Measurements from ENCODE around the gene TPCN2. TPM values are rescaled to one million over a fixed set of nuclear protein-coding genes. Genes with fewer than 3 reads are reported as not detected.

TPCN2 gene
- total RNA-seq, 2 donors from 2014 or later: 34.7 to 38.0 TPM

GRCh38 chr11:69167916-69168691 lies 119.4 kb downstream of the TPCN2 start:
- H3K9me3 ChIP-seq: peaks cover 1% of the 10 kb centered on the region
- H3K27ac ChIP-seq: no peak overlapping the region
- H3K4me1 ChIP-seq (ENCODE audit: control insufficient read depth in 1 of 2, low read depth in 2 of 2): peaks cover 9 to 22% of the 10 kb centered on the region in 2 donors
- DNase-seq (ENCODE audit: low spot score) (no peak), ATAC-seq (ENCODE audit: insufficient number of reproducible peaks, low FRiP score, low read depth) (no peak)
- H3K36me3 ChIP-seq: no peaks in the 10 kb centered on the region
- no peak for TF ChIP-seq CTCF (IDR thresholded peaks at IDR 0.05)
- H3K4me3 ChIP-seq: no peak overlapping the region
- H3K27me3 ChIP-seq (replicated peaks; ENCODE audit: insufficient read depth): no peaks in the 10 kb centered on the region

DNA sequence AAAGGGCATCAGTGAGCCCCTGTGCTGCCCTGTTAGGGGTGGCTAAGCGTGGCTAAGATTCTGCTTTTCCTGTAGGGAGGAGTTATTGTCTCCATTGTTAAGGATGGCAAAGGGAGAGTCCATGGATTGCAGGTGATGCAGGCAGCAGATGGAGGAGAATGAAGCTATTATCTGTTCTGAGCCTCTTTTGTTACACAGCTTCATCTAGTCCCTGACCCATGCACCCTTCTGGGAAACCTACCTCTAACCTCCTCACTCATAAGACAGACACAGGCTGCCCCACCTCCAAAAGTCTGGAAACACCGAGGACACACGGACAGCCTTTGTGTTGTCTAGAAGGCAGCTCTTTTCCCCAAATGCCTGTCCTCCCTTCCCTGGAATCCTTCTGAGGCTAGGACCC lies 120.7 kb downstream of the TPCN2 start:
- Histone ChIP-seq H3K36me3 (no peaks in the 10 kb centered on the region), H3K4me1 (ENCODE audit: control insufficient read depth in 1 of 2, low read depth in 2 of 2) (peaks cover 9 to 22% of the 10 kb centered on the region in 2 donors), H3K27ac (no peak overlapping the region), H3K27me3 (replicated peaks; ENCODE audit: insufficient read depth) (no peaks in the 10 kb centered on the region), H3K9me3 (no peaks in the 10 kb centered on the region), H3K4me3 (no peak overlapping the region)
- ATAC-seq (ENCODE audit: insufficient number of reproducible peaks, low FRiP score, low read depth) (no peak), DNase-seq (ENCODE audit: low spot score) (no peak)
- no peak for TF ChIP-seq CTCF (IDR thresholded peaks at IDR 0.05)

DNA sequence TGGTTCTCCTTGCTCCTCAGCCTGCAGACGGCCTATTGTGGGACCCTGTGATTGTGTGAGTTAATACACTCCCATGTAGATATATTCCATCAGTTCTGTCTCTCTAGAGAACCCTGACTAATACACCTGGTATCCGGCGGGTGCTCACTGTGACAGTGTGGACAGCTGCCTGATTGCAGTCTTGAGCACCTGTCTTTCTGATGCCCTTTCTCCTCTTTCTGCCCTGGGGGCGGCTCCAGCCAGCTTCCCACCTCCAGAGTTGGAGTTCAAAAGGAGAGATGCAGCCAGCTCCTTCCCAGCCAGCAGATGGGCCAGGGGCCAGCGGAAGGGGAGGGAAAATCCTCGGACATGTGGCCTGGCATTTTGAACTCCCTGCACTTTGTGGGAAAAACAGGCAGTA lies 122.0 kb downstream of the TPCN2 start:
- peaks cover 9 to 21% of the 10 kb centered on the region in 2 donors for H3K4me1 ChIP-seq (ENCODE audit: control insufficient read depth in 1 of 2, low read depth in 2 of 2)
- no peak overlapping the region for H3K4me3 ChIP-seq
- H3K27ac ChIP-seq: no peak overlapping the region
- ATAC-seq (ENCODE audit: insufficient number of reproducible peaks, low FRiP score, low read depth) (no peak), DNase-seq (ENCODE audit: low spot score) (no peak)
- no peak for TF ChIP-seq CTCF (IDR thresholded peaks at IDR 0.05)
- no peaks in the 10 kb centered on the region for H3K9me3 ChIP-seq
- no peaks in the 10 kb centered on the region for H3K36me3 ChIP-seq
- no peaks in the 10 kb centered on the region for H3K27me3 ChIP-seq (replicated peaks; ENCODE audit: insufficient read depth)

- peaks cover 4 to 12% of the 10 kb centered on the region in 2 donors for H3K4me1 ChIP-seq (ENCODE audit: control insufficient read depth in 1 of 2, low read depth in 2 of 2)
- H3K9me3 ChIP-seq: no peaks in the 10 kb centered on the region
- no peak for TF ChIP-seq CTCF (IDR thresholded peaks at IDR 0.05)
- H3K4me3 ChIP-seq: no peak overlapping the region
- DNase-seq (ENCODE audit: low spot score): no peak
- H3K36me3 ChIP-seq: no peaks in the 10 kb centered on the region
- no peak overlapping the region for H3K27ac ChIP-seq
- no peaks in the 10 kb centered on the region for H3K27me3 ChIP-seq (replicated peaks; ENCODE audit: insufficient read depth)
- ATAC-seq (ENCODE audit: insufficient number of reproducible peaks, low FRiP score, low read depth): no peak
Observed at GRCh38 chr11:69171476-69172240, 122.9 kb downstream of the TPCN2 start.

GRCh38 chr11:69172674-69173073 lies 123.9 kb downstream of the TPCN2 start:
- ATAC-seq (ENCODE audit: insufficient number of reproducible peaks, low FRiP score, low read depth) (no peak), DNase-seq (ENCODE audit: low spot score) (no peak)
- no peak for TF ChIP-seq CTCF (IDR thresholded peaks at IDR 0.05)
- no peak overlapping the region for H3K27ac ChIP-seq
- no peak overlapping the region for H3K4me3 ChIP-seq
- H3K27me3 ChIP-seq (replicated peaks; ENCODE audit: insufficient read depth): no peaks in the 10 kb centered on the region
- no peaks in the 10 kb centered on the region for H3K36me3 ChIP-seq
- peaks cover 0 to 4% of the 10 kb centered on the region in 2 donors for H3K4me1 ChIP-seq (ENCODE audit: control insufficient read depth in 1 of 2, low read depth in 2 of 2)
- no peaks in the 10 kb centered on the region for H3K9me3 ChIP-seq
